HG02943 (cell line): ENCODE results near the gene ASB1.

ENCODE experiments used
- ATAC-seq: cut with Tn5 transposase; IDR thresholded peaks from one replicate; pipeline ENCODE4 v1.9.1; 2021; ENCODE audit warnings: mild to moderate bottlenecking, low read depth, moderate library complexity; ENCODE audit not compliant: unreplicated experiment

ASB1 gene, protein sequence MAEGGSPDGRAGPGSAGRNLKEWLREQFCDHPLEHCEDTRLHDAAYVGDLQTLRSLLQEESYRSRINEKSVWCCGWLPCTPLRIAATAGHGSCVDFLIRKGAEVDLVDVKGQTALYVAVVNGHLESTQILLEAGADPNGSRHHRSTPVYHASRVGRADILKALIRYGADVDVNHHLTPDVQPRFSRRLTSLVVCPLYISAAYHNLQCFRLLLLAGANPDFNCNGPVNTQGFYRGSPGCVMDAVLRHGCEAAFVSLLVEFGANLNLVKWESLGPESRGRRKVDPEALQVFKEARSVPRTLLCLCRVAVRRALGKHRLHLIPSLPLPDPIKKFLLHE

DNA sequence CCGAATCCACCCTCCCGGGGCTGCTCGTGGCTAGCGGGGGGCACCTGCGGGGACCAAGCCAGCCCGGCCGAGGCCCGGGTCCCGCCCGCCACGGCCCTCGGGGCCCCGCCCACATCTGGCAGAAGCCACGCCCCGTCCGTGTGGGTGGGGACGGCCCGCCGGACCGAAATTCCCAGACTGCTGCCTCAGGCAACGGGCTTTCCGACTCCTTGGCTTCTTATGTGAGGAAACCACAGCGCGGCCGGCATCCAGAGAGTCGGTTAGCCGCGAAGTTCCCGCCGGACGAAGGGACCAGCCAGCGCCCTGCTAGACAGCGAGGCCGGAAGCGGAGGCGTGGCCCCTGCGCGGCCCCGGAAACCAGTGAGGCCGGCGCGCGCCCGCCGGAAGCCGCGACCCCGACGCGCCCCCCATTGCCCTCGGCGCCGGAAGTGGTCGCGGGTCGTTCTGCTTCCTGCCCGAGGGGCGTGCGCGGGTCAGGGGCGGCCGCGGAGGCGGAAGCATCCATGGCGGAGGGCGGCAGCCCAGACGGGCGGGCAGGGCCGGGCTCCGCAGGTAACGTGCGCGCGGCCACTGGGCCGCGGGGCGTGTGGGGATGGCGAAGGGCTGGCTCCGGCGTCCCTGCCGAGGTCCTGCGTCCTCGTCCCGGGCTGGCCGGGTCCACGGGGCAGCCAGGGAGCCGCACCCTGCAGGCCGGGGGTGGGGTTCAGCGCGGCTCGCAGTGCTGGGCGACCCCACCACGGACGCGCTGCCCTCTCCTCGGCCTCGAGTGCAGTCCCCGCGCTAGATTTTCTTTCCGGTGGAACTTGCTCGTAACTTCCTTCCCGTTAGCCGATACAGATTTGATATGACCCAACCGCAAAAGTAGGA lies at the start of gene ASB1:
TSS of gene ASB1 (plus strand) at position 360 of the 867 bp plus-strand sequence. CDS start at position 504, 144 bp downstream.
- peak; percentile 88 for ATAC-seq

DNA sequence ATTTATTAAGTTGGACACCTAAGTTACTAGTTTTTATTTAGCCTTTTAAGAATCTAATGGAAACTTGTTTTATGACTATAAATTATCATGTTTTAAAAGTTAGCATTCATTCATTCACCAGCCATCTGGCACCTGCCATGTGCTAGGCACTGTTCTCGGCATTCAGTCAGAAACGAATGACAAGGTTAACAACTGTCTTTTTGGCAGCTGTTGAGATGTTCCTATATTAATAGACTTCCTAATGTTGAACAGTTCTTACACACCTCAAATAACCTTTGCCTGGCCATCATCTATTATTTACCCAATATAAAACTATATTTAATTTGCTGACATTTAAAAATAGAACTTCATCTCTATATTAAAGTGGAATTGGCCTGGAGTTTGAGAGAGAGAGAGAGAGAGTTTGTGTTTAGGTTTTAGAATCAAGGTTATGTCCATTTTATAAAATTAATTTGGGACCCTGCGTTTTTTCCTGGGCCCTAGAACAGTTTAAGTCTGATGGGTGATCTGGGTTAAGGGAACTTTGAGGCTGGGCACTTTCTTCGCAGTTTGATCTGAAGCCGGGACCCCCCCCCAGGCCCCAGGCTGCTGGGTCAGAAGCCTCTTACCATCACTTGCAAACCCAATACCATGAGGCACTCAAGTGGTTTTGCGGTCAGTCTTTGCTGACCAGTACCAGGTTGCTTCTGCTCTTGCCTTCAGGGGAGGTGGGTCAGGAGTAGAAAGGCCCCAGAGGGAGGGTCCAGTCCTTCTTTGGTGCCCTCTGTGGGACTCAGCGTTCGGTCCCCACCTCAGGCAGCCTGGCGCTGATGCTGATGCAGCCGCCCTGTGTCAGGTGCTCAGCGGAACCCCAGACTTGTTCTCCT lies 48.3 kb upstream of the ASB1 start:
- ATAC-seq, result no peak

DNA sequence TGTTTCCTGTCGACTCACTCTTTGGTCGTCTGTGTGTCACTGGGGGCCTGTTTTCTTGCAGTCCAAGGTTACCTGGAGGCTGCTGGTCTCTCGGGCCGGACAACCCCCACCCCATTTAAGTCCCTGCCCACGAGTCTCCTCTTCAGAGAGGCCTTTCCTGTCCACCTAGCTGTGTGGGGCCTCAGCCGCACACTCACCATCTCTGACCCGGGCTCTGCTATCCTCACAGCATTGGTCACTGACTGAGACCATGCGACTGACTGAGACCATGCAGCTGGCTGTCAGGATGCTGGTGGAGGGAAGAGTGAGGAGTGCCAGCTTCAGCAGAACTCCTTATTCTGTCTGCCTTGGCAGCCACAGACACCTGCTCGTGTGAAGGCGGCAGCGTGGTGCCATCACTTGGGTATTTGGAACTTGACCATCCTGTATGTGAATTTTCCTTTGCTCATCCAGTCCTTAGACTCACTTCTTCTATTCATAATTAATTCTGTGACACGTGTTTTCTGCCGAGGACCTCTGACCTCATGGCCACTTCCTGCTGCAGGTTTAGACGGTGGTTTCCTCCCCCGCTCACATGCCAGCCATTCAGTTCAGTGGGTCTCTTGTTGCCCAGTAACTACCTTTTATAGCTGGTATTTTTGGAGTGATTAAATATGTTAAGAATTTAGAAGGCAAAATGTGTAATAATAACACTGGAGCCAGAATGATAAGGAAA lies 47.5 kb upstream of the ASB1 start:
- no peak for ATAC-seq

DNA sequence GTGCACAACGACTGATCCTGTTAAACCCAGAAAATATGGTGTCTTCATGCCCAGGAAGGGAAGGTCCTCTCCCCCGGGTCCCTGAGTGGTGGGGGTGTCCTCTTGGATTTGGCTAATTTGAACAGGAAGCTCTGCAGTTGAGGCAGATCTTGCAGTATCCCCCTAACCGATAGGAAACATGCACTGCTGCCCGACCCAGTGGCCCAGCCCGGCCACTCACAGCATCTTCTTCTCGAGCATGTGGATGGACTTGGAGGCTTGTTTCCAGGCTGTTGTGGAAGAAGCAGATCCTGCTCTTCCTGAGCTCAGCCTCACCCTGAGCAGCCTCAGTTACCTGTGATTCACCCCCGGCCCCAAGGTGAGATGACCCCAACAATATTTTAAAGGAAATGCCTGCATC lies 46.4 kb upstream of the ASB1 start:
- no peak for ATAC-seq

DNA sequence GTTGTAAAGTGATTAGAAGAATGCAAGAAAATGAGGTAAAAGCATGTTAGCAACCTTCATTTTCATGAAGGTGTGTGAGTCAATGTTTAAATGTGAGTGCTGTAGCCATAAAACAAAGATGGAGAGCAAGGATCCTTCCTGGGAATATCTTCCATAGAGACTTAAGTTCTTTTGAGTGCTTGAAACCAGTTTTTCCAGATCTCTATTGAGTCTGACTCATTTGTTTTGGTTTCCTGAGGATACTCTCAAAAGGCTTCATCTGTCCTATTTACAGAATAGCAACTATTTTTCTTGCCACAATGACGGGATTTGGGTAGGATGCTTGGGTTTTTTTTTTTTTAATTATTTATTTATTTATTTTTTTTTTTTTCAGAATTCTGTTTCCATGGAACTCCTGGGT lies 45.9 kb upstream of the ASB1 start:
- no peak for ATAC-seq

DNA sequence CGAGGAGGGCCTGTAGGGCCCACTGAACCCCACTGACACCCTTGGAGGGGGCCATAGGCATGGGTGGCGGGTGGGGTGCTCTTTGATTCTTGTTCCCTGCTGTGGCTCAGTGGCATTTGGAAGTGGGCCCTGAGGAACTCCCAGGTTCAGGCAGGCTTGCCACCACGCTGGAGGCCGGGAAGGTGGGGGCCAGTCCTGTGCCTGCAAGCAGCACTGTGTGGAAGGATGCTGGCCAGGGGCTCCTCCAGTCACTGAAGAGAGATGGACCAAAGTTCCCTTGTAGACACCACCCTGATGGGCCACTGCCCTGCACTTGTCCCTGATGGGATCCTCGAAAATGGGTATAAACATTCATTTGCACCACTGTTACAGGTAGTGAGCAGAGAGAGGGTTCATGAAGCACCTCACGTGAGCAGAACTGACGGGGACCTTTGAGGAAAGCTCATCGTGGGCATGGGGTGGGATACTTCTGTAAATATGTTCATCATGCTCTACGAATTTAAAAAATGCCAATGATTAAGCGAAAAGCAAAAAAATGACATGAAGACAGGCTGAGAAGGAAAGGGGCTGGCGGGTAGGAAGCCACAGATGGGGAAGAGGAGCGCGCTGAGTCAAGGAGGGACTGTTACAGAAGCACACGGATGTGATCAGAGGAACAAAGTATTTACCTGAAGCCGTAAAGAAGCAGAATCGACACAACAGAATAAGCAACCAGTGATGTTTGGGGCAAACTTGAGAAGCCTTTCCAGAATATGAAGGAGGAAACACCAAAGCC lies 45.2 kb upstream of the ASB1 start:
- no peak for ATAC-seq

DNA sequence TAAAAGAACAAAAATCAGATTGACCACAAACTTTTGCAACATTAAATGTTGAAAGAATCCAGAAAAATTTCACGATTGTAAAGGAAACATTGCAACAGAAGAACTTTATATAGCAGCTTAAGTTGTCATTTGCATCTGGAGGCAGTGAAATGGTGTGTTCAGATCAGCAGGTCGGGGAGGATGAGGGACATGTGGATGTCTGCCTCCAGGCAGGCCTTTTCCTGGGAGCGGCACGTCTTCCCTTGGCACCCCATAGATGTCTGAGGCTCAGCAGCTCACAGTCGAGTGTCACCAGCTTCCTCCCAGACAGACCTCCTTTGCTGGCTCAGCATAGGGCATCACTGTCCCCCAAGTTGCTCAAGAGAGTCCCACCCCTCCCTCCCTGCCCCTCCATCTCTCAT lies 44.3 kb upstream of the ASB1 start:
- ATAC-seq, result no peak

DNA sequence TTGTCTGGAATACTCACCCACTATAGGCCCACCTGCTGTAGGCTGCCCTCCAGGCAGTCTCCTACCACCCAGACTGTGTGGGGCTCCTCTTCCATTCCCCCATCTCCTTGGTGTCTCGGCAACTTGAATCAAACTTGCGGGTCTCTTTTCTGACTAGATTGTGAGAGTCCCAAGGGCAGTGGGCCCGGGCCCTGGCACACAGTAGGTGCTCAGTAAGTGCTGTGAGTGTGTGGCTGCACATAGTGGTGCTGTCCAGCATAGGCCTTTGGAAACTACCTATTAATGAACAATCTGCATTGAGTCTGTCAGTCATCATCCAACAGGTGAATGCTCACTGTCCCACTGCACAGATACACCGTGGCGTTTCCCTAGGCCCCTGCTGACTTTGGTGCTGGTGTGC lies 43.6 kb upstream of the ASB1 start:
- ATAC-seq, result no peak

DNA sequence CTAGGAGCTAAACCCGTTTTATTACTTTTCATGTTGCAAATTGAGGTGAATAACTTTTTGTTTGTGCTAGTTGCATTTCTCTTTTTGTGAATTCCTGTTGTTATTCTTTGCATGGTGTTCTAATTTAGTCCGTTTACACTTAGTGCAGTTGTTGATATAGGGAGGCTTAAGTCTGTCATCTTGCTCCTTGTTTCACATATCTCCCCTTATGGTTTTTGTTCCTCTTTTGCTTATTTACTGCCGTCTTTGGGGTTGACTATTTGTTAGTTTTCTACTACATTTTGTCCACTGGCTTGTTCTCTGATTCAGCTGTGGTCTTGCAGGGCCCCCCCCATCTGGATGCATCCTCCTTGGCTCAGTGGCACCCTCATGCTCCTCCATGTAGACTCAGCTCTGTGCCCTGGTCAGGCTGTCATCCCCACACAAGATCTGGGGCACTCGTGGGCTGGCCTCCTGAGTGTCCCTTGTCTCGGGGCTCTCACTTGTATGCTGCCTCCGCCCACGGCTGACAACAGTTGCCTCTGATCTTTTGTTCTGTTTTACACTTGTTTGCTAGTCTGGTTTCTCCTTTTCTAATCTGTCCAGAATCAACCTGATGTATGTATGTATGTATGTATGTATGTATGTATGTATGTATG lies 42.9 kb upstream of the ASB1 start:
- ATAC-seq, result no peak

DNA sequence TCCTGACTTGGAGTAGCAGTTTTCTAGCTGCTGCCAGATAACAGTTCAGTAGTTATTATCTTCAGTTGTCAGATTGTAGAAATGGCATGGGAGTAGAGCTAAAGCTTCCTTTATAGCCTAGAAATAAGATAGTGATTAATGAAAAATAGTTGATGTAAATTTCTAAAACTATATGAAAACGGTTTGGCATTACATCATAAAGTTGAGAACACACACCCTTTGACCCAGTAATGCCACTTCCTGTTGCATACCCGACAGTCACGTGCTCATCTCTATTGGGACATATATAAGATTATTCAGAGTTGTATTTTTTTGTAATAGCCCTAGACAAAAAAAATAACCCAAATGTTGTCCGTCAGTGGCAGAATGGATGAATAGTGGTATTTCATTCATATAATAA lies 39.4 kb upstream of the ASB1 start:
- no peak for ATAC-seq

DNA sequence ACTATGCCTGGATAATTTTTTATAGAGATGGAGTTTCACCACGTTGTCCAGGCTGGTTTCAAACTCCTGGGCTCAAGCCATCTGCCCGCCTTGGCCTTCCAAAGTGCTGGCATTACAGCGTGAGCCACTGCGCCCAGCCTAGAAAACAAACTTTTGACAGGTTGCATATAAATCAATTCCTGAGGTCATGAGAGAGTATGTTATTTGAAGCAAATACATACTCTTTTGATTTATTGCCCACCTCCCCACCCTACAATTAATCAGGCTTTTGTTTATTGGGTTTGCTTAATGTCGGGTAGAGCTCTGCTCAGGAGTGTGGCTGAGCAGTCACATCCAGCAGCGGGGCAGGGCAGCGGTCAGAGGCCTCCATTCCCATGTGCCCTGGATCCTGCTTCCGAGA lies 37.9 kb upstream of the ASB1 start:
- no peak for ATAC-seq

DNA sequence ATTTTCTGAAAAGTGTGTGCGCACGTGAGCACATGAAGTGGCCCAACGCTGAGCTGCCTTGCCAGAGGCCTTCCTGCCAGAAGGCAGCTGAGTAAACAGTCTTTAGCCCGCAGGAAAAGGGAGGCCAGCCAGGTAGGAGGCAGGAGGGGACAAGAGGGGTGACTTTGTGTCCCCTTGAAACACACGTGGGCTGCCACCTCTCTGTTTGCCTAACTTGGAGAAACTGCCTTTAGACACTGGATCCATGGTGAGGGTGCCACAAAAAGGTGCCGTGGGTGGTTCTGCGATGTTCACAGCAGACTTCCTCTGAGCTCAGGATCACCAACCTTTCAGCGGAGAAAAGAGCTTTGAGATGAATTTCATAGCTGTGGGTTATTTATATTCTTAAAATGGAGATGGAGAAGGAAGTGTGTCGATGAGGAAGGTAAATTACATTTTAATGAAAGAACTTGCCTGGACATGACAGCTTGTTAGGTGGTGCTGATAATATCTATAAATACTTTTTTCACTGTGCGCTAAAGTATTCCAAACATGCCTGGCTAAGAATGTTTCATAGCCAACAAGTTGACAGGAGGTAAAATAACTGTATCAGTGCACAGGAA lies 36.6 kb upstream of the ASB1 start:
- ATAC-seq, result no peak

DNA sequence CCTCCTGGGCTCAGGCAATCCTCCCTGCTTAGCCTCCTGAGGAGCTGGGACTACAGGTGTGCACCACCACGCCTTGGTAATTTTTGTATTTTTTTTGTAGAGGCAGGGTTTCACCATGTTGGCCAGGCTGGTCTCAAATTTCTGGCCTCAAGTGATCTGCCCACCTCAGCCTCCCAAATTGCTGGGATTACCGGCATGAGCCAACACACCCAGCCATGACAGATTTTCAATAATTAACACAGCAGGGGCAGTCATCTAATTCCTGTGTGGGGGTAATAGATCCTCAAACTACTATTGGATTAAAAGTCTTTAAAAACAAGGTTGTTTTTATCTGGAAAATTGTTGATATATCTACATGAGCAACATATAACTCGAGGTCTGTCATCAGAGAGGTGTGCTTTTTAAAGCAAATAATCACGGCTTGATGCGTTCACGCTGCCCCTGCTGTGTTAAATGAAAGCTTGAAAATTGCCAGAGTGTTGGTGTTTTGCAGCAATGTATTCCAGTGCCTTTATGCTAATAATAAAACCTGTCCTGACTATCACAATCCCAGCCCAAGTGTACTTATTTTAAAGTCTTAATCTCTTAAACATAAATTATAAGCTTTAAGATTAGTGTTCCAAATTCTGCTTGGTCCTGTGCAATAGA lies 35.6 kb upstream of the ASB1 start:
- no peak for ATAC-seq

DNA sequence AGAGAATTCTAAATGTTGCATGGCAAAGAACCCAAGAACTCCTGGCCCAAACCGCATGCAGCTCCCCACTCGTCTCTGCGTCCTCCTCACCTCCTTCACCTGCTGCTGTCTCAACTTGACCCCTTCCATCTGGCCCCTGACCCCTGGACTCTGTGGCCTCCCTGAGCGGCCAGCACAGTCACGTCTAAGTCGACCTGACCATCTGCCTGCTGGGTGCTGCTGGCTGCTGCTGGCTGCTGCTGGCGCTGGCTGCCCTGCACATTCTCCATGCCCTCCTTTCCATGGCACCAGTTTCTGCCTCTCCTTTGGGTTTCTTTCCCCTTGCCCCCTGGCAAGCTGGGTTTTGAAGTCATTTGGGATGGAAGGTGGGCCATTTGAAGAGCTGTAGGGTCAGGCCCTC lies 30.1 kb upstream of the ASB1 start:
- no peak for ATAC-seq

DNA sequence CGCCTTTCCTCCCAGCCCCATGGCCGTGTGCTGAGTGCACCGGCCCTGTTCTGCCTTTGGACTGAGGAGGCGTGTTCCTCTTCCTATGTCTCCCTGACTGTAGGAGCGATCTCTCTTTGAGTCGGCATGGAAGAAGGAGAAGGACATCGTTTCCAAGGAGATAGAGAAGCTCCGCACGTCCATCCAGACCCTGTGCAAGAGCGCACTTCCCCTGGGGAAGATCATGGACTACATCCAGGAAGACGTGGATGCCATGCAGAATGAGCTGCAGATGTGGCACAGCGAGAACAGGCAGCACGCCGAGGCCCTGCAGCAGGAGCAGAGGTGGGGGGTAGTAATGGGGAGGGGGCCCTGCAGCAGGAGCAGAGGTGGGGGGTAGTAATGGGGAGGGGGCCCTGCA lies 29.4 kb upstream of the ASB1 start:
- ATAC-seq, result no peak

DNA sequence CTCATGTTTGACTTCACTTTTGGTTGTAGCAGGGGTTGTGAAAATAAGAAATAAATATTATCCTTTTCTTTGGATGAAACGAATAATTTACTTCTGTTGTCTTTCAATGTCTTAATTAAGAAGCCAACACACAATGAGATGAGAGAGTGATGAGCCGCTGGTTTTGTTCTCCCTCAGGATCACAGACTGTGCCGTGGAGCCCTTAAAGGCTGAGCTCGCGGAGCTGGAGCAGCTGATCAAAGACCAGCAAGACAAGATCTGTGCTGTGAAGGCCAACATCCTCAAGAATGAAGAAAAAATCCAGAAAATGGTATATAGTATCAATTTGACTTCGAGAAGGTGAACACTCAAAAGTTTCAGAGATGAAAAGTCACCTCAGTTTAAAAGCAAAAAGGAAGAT lies 28.1 kb upstream of the ASB1 start:
- ATAC-seq, result no peak

DNA sequence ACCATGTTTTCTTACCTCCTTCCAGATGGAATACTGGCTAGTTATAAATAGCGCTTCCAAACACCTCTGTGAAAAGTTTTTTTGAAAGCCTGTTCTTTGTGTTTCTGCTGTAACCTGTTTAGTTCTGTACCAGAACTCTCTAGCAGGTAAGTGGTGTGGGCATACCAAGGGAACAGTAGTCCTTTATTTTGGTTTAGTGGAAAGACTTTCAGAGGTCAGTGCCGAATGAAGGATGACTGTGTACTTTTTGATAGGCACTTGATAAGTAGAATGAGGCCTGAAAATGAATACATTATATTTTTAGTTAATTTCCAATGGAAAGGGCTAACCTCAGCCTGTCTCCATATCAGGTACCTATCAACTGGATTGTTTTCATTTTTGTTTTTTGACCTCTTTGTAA lies 27.6 kb upstream of the ASB1 start:
- no peak for ATAC-seq

DNA sequence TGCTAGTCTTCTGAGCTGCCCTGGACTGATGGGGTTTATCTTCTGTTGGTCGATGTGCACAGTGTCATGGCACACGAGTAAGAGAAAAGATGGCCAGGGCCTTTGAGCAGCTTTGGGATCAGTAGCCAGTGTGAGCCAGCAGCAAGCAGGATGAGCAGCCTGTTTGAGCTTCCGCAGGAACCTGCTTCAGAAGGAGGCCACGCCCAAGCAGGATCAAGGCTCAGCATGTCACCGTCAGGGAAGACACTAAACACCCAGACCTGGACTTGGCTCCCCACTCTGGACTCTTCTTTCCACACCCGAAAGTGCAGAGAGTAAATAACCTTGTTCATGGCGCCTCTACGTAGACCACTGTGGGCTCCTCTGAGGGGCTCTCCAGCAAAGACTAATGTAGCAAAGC lies 25.2 kb upstream of the ASB1 start:
- no peak for ATAC-seq
